Mesendoderm (in vitro differentiated cells): ENCODE results near the gene BOD1L1.

Source experiments
- DNase-seq: peaks from one replicate; pipeline ENCODE4 v3.0.0; 2013
- H2AK5ac ChIP-seq: 2 replicates; pipeline ENCODE4 v1.6.1; 2013; ENCODE audit warnings: low read length, inconsistent platforms
- H2BK120ac ChIP-seq: 2 replicates; pipeline ENCODE4 v1.6.1; 2013; ENCODE audit warnings: low read depth, mild to moderate bottlenecking, low read length, moderate library complexity, mixed read lengths
- H2BK15ac ChIP-seq: replicated peaks from 2 replicates; pipeline ENCODE4 v1.6.1; 2013; ENCODE audit warnings: low read depth, mild to moderate bottlenecking, moderate library complexity
- H2BK5ac ChIP-seq: 2 replicates; pipeline ENCODE4 v1.6.1; 2013; ENCODE audit warnings: low read length, inconsistent platforms
- H3K18ac ChIP-seq: 2 replicates; pipeline ENCODE4 v1.6.1; 2013; ENCODE audit warnings: mild to moderate bottlenecking, low read length, mixed read lengths
- H3K23ac ChIP-seq: one replicate; pipeline ENCODE4 v1.6.1; 2013; ENCODE audit warnings: low read length
- H3K27ac ChIP-seq: 2 replicates; pipeline ENCODE4 v1.5.1; 2013; ENCODE audit warnings: low read depth, mild to moderate bottlenecking, inconsistent platforms, low read length, moderate library complexity
- H3K27me3 ChIP-seq: 2 replicates; pipeline ENCODE4 v1.6.1; 2013; ENCODE audit warnings: low read length, control low read depth, mild to moderate bottlenecking, inconsistent platforms; ENCODE audit not compliant: insufficient read depth, poor library complexity
- H3K36me3 ChIP-seq: 2 replicates; pipeline ENCODE4 v1.6.1; 2013; ENCODE audit warnings: low read length, inconsistent platforms; ENCODE audit not compliant: control insufficient read depth, insufficient read depth
- H3K4ac ChIP-seq: one replicate; pipeline ENCODE4 v1.6.1; 2013; ENCODE audit warnings: low read depth, mild to moderate bottlenecking, low read length, moderate library complexity
- H3K4me1 ChIP-seq: 2 replicates; pipeline ENCODE4 v1.6.1; 2013; ENCODE audit warnings: low read depth, low read length, inconsistent platforms; ENCODE audit not compliant: control insufficient read depth
- H3K4me2 ChIP-seq: 2 replicates; pipeline ENCODE4 v1.6.1; 2013; ENCODE audit warnings: low read length
- H3K4me3 ChIP-seq: 2 replicates; pipeline ENCODE4 v1.5.1; 2013; ENCODE audit warnings: mild to moderate bottlenecking, low read length
- H3K56ac ChIP-seq: one replicate; pipeline ENCODE4 v1.6.1; 2013; ENCODE audit warnings: low read length
- H3K79me1 ChIP-seq: 2 replicates; pipeline ENCODE4 v1.6.1; 2013; ENCODE audit warnings: low read length, inconsistent platforms
- H3K79me2 ChIP-seq: 2 replicates; pipeline ENCODE4 v1.6.1; 2013; ENCODE audit warnings: mild to moderate bottlenecking, low read length; ENCODE audit not compliant: control insufficient read depth, insufficient read depth
- H3K9ac ChIP-seq: 2 replicates; pipeline ENCODE4 v1.6.1; 2013; ENCODE audit warnings: low read length, inconsistent platforms
- H4K5ac ChIP-seq: one replicate; pipeline ENCODE4 v1.6.1; 2013; ENCODE audit warnings: low read length
- H4K8ac ChIP-seq: one replicate; pipeline ENCODE4 v1.6.1; 2013; ENCODE audit warnings: low read depth, mild to moderate bottlenecking, control low read depth, low read length, moderate library complexity
- WGBS: extraction: QIAGEN DNeasy Blood & Tissue Kit; methylation state at CpG from one replicate; pipeline ENCODE4 v1.1.7; 2013; ENCODE audit warnings: low lambda C conversion rate, missing lambda C conversion rate; ENCODE audit not compliant: insufficient coverage; ENCODE audit errors: extremely low coverage; 5-methylcytosine and 5-hydroxymethylcytosine counted together

BOD1L1 gene

GRCh38 chr4:13601048-13601447 lies 26.5 kb downstream of the BOD1L1 start:
- H3K27ac ChIP-seq = no peak overlapping the region
- H4K5ac ChIP-seq = no peak overlapping the region
- H3K56ac ChIP-seq = no peak overlapping the region
- no peak for DNase-seq
- H3K4me1 ChIP-seq = no peaks in the 10 kb centered on the region
- peaks cover 6% of the 10 kb centered on the region for H3K36me3 ChIP-seq
- no peak overlapping the region for H2BK15ac ChIP-seq
- no peaks in the 10 kb centered on the region for H3K79me1 ChIP-seq
- H3K9ac ChIP-seq = no peak overlapping the region
- H2BK120ac ChIP-seq = no peak overlapping the region
- no peak overlapping the region for H3K4ac ChIP-seq
- no peak overlapping the region for H3K23ac ChIP-seq
- no peak overlapping the region for H2AK5ac ChIP-seq
- no peak overlapping the region for H2BK5ac ChIP-seq
- no peaks in the 10 kb centered on the region for H3K79me2 ChIP-seq
- no peak overlapping the region for H3K4me3 ChIP-seq
- H4K8ac ChIP-seq = no peak overlapping the region
- no CpG with 5 or more reads among the region's 3 CpGs for whole genome bisulfite sequencing
- no peak overlapping the region for H3K18ac ChIP-seq
- no peaks in the 10 kb centered on the region for H3K27me3 ChIP-seq
- no peak overlapping the region for H3K4me2 ChIP-seq

DNA sequence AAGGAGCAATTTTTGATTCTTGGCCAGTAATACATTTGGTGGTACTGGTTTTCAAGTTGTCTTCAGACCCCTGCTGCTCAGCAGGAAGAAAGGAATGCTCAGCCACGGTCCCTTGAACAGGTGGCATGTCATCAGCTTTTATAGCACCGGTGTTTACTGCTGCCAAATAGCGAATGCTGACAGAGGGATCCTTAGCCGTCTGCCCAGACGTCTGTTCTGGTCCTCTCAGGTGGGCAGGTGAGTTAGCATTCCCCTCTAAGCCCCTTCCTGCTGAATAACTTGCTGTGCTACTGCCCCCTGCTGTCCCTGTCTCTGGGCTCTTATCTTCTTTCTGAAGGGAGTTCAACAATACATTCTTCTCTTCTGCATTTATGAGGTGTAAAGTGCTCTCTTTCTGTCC lies 28.4 kb downstream of the BOD1L1 start:
- H2BK5ac ChIP-seq = no peak overlapping the region
- no peak overlapping the region for H3K23ac ChIP-seq
- H2BK15ac ChIP-seq = no peak overlapping the region
- no peak overlapping the region for H2BK120ac ChIP-seq
- H3K4me1 ChIP-seq = no peaks in the 10 kb centered on the region
- DNase-seq = peak; percentile 71
- no peaks in the 10 kb centered on the region for H3K27me3 ChIP-seq
- no peak overlapping the region for H3K18ac ChIP-seq
- no peak overlapping the region for H4K8ac ChIP-seq
- WGBS = no CpG with 5 or more reads among the region's 5 CpGs
- no peak overlapping the region for H3K4me3 ChIP-seq
- peaks cover 2% of the 10 kb centered on the region for H3K36me3 ChIP-seq
- H3K79me1 ChIP-seq = no peaks in the 10 kb centered on the region
- H2AK5ac ChIP-seq = no peak overlapping the region
- H4K5ac ChIP-seq = no peak overlapping the region
- no peaks in the 10 kb centered on the region for H3K79me2 ChIP-seq
- H3K9ac ChIP-seq = no peak overlapping the region
- no peak overlapping the region for H3K4ac ChIP-seq
- H3K56ac ChIP-seq = no peak overlapping the region
- no peak overlapping the region for H3K27ac ChIP-seq
- no peak overlapping the region for H3K4me2 ChIP-seq

- Histone ChIP-seq H2AK5ac (no peak overlapping the region), H3K27me3 (no peaks in the 10 kb centered on the region), H2BK5ac (no peak overlapping the region), H2BK15ac (no peak overlapping the region), H2BK120ac (no peak overlapping the region), H3K27ac (no peak overlapping the region), H3K4me2 (no peak overlapping the region), H3K4me1 (no peaks in the 10 kb centered on the region), H4K5ac (no peak overlapping the region), H3K36me3 (peaks cover 4% of the 10 kb centered on the region), H3K9ac (no peak overlapping the region), H3K4me3 (no peak overlapping the region), H3K23ac (no peak overlapping the region), H3K79me1 (no peaks in the 10 kb centered on the region), H3K79me2 (no peaks in the 10 kb centered on the region), H3K4ac (no peak overlapping the region), H3K56ac (no peak overlapping the region), H4K8ac (no peak overlapping the region), H3K18ac (no peak overlapping the region)
- DNase-seq = no peak
Measured at GRCh38 chr4:13597604-13598003, 29.9 kb downstream of the BOD1L1 start.

- Histone ChIP-seq H3K56ac (no peak overlapping the region), H3K27ac (no peak overlapping the region), H3K36me3 (peaks cover 4% of the 10 kb centered on the region), H3K4me2 (no peak overlapping the region), H3K79me1 (no peaks in the 10 kb centered on the region), H4K5ac (no peak overlapping the region), H2BK120ac (no peak overlapping the region), H3K79me2 (no peaks in the 10 kb centered on the region), H3K27me3 (no peaks in the 10 kb centered on the region), H4K8ac (no peak overlapping the region), H3K4ac (no peak overlapping the region), H3K23ac (no peak overlapping the region), H3K9ac (no peak overlapping the region), H3K4me3 (no peak overlapping the region), H2BK15ac (no peak overlapping the region), H3K18ac (no peak overlapping the region), H2BK5ac (no peak overlapping the region), H3K4me1 (no peaks in the 10 kb centered on the region), H2AK5ac (no peak overlapping the region)
- no peak for DNase-seq
Measured at GRCh38 chr4:13597141-13597540, 30.4 kb downstream of the BOD1L1 start.

- Histone ChIP-seq H3K23ac (no peak overlapping the region), H2BK5ac (no peak overlapping the region), H3K27ac (no peak overlapping the region), H3K79me2 (no peaks in the 10 kb centered on the region), H3K79me1 (no peaks in the 10 kb centered on the region), H4K8ac (no peak overlapping the region), H3K9ac (no peak overlapping the region), H3K27me3 (no peaks in the 10 kb centered on the region), H2BK120ac (no peak overlapping the region), H3K4me2 (no peak overlapping the region), H3K56ac (no peak overlapping the region), H3K18ac (no peak overlapping the region), H3K4me3 (no peak overlapping the region), H4K5ac (no peak overlapping the region), H2AK5ac (no peak overlapping the region), H3K4me1 (no peaks in the 10 kb centered on the region), H3K36me3 (peaks cover 2% of the 10 kb centered on the region), H2BK15ac (no peak overlapping the region), H3K4ac (no peak overlapping the region)
- no CpG with 5 or more reads among the region's 4 CpGs for WGBS
- DNase-seq = no peak
Measured at GRCh38 chr4:13592220-13592619, 35.3 kb downstream of the BOD1L1 start.

DNA sequence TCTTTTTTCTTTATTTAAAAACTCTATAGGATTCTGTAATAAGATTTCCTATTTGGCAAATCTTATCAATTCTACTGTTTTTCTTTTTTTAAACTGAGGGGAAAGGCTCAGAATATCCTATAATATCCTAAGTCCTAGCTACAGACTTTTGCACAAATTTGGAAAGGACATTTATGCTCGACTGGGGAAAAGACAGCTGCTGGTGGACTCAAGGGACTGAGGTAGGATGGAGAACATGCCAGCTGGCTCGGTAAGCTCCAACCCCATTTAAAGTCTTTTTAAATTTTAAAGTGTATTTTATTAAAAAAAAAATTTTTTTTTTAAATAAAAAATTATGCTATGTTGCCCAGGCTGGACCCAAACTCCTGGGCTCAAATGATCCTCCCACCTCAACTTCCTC lies 36.8 kb downstream of the BOD1L1 start:
- no peak overlapping the region for H3K4ac ChIP-seq
- no peaks in the 10 kb centered on the region for H3K79me2 ChIP-seq
- no peak overlapping the region for H3K18ac ChIP-seq
- H2BK5ac ChIP-seq = no peak overlapping the region
- no peak overlapping the region for H4K5ac ChIP-seq
- no peak overlapping the region for H4K8ac ChIP-seq
- no peak overlapping the region for H3K23ac ChIP-seq
- H3K4me1 ChIP-seq = no peaks in the 10 kb centered on the region
- DNase-seq = no peak
- no peak overlapping the region for H2BK120ac ChIP-seq
- WGBS = no CpG with 5 or more reads among the region's 2 CpGs
- no peak overlapping the region for H3K4me3 ChIP-seq
- no peak overlapping the region for H3K9ac ChIP-seq
- no peak overlapping the region for H3K4me2 ChIP-seq
- no peak overlapping the region for H2AK5ac ChIP-seq
- H3K56ac ChIP-seq = no peak overlapping the region
- no peak overlapping the region for H3K27ac ChIP-seq
- H3K79me1 ChIP-seq = no peaks in the 10 kb centered on the region
- no peak overlapping the region for H2BK15ac ChIP-seq
- H3K36me3 ChIP-seq = peaks cover 2% of the 10 kb centered on the region
- no peaks in the 10 kb centered on the region for H3K27me3 ChIP-seq
